ENCODE measurements around the gene ACVR2A.

GRCh38 chr2:147925886-147926285 is 81.1 kb downstream of the ACVR2A start:
- no peak for TF ChIP-seq CTCF (IDR thresholded peaks at IDR 0.05 in 2 of 3, conservative IDR thresholded peaks at IDR 0.05 in 1 of 3; ENCODE audit: insufficient read depth in 2 of 3, low read depth in 1 of 3, low read length in 3 of 3)
- TF ChIP-seq CHCHD3 (CRISPR knock-in tag; IDR thresholded peaks at IDR 0.05): no peak
- no peak for TF ChIP-seq TEAD1 (CRISPR knock-in tag; IDR thresholded peaks at IDR 0.05)
- TF ChIP-seq TGIF2 (CRISPR knock-in tag; IDR thresholded peaks at IDR 0.05): no peak
- TF ChIP-seq CREB1 (IDR thresholded peaks at IDR 0.05): no peak
- no peak for TF ChIP-seq CREB1 (CRISPR knock-in tag; IDR thresholded peaks at IDR 0.05)
- TF ChIP-seq JUNB (CRISPR knock-in tag; conservative IDR thresholded peaks at IDR 0.05): no peak
- no peak for TF ChIP-seq MLX (CRISPR knock-in tag; conservative IDR thresholded peaks at IDR 0.05)
- no peak for TF ChIP-seq ZNF830 (CRISPR knock-in tag; IDR thresholded peaks at IDR 0.05)
- TF ChIP-seq SOX6 (IDR thresholded peaks at IDR 0.05): no peak
